GM21367 (cell line): ENCODE results near the gene SYNGR3.

ENCODE experiments used
- ATAC-seq: cut with Tn5 transposase; IDR thresholded peaks from one replicate; pipeline ENCODE4 v1.9.1; 2021; ENCODE audit not compliant: unreplicated experiment

SYNGR3 gene

DNA sequence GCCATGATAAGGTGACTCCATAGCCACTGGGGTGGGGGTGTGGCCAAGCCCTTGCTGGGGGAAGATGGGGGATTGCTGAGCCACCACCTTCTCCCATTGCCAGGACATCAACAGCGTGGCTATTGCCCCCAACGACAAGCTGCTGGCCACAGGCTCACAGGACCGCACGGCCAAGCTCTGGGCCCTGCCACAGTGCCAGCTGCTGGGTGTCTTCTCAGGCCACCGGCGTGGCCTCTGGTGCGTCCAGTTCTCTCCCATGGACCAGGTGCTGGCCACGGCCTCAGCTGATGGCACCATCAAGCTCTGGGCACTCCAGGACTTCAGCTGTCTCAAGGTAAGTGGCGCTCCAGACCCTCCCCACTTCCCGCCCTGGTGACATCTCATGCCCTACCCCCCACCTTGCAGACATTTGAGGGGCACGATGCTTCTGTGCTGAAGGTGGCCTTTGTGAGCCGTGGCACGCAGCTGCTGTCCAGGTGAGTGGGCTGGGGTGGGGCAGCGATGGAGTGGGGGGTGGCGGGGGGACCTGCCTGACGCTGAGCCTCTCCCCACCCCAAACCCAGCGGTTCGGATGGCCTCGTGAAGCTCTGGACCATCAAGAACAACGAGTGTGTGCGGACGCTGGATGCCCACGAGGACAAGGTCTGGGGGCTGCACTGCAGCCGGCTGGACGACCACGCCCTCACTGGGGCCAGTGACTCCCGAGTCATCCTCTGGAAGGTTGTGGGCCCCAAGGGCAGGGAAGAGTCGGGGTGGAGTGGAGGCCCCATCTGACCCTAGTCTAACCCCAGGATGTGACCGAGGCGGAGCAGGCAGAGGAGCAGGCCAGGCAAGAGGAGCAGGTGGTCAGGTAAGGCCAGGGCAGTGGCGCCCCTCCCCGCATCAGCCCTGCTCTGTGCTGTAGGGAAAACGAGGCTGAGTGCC, 12.6 kb upstream of the SYNGR3 start:
- ATAC-seq: no peak

DNA sequence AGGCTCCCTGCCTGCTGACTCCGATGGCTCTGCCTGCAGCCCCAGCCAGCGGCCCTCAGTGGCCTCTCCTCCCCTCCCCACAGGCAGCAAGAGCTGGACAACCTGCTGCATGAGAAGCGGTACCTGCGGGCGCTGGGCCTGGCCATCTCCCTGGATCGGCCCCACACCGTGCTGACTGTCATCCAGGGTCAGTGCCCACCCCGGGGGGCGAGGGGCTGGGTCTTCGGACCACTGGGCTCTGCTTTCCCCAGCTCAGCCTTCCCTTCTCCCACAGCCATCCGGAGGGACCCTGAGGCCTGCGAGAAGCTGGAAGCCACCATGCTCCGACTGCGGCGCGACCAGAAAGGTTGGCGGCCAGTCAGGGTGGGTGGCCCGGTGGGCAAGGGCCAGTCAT, 11.9 kb upstream of the SYNGR3 start:
- ATAC-seq: no peak

DNA sequence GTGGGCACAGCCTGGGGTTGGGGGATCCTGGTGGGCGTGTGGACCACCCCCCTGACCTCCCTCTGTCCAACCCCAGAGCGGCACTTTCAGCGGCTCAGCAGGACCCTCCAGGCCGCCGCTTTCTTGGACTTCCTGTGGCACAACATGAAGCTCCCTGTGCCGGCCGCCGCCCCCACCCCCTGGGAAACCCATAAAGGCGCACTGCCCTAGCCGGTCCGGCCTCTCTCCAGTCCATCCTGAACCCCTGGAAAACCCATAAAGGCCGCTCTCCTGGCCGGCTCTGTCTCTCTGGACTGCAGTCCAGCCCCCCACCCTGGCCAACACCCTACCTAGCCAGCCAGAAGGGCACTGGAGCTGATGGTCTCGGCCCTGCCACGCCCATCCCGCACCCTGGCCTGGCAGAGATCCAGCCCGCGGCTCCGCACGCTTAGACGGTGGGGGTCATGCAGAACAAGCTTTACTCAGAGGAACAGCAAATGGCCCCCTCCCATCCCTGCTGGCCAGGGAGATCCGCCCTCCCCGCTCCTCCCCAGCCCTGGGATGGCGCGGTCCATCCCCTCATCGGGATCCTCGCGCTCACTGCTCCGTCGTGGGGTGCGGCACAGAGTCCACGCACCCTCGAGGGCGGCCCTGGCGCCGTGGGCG, 11.2 kb upstream of the SYNGR3 start:
- ATAC-seq: no peak

DNA sequence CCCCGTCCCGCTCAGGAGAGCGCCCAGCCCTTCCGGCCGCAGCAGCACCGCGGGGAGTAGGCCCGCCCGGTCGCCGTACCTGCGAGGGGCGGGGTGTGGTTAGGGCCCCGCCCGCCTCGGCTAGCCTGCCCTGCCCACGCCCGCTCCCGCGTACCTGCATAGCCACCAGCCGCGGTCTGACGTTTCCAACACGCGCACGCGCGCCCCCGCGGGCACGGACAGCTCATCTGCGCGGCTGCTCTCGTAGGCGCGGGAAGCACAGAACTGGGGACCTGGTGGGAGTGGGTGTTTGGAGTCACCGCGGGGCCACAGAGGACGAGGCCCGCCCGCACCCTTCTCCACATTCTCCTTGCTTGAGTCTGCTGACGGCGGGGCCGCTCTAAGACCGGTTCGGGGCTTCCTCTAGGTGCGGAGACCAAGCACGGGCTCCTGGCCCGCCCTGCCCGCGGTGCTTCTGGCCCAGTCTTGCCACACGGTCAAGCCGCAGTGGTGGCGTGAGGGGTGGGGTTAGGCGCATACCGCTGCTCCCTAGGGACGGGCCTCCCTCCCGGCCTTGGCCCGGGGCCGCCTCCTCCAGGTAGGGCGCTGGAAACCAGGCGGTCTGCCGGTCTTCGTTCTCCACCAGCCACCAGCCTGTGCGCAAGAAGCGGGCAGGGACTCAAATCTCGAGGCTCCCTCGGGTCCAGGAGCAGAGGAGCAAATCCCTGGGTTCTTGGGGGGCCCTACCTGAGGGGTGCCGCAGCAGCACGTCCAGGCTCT, 10.3 kb upstream of the SYNGR3 start:
- no peak for ATAC-seq

DNA sequence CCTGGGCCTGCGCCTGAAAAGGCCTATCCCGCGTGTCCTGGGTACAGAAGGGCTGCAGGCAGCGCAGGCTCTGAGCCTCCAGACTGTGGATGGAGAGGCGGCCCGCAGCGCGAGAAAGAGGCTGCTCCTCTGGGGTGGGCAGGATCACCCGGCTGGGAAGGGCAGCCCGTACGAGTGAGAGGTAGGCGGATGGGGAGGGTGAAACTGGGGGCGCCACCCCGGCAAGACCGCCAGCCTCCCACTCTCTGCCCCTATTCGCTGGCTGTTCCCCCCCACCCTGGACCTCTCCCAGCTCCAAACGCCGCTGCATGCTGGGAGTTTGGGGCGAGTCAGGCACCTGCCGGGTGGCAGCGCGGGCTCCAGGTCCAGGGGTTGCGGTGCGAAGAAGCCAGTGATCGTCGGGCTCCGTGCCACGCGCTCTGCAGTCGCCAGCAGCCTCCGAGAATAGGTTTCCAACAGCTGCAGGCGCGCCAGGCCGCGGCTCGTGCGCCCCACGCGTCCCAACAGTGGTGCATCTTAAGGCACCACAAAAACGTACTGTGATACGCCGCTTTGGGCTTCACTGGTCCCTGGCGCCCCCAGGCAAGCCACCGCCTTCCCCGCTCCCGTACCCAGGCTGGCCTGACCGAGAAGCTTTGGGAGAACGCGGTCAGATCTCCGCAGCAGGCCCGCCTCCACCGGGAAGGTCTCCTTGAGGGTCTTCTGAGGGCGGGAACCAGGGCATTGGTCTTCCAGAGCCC, 9.6 kb upstream of the SYNGR3 start:
- no peak for ATAC-seq

DNA sequence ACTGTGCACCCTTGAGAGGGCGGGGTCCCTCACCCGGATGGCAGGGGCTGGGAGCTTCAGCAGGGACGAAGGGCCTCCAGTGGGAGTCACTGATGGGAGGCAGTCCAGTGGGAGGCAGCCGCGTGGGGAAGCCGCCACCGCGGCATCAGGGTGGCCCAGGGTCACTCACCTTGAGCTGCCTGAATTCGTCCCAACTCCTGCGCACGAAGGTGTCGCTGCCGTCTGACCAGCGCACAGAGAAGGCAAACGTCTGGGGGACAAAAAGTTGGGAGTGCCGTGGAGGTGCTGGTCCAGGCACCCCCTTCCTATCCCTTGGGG, 9.0 kb upstream of the SYNGR3 start:
- no peak for ATAC-seq

DNA sequence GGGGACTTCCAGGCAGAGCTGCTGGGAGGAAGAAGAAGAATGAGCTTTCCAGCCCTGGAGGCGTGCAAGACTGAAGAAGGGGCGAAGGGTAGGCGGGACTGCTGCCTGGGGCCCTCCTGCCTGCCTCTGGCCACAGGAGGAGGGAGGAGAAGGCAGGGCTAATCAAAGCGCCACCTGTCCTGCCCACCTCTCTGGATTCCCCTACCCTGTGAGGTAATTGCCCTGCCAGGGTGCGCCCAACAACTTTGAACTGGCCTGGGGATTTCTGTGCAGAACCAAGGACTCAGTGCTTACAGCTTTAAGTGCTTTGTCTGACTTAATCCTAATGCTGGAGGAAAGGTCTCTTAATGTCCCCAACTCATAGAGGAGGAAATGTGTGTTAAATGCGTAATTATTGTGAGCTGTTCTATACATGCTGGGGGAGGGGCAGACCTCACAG, 8.4 kb upstream of the SYNGR3 start, which contains the start of gene NOXO1:
Gene NOXO1, minus strand, starts transcription at position 72 of the 439 bp plus-strand sequence. CDS start 290 bp downstream, outside the sequence.
- no peak for ATAC-seq

DNA sequence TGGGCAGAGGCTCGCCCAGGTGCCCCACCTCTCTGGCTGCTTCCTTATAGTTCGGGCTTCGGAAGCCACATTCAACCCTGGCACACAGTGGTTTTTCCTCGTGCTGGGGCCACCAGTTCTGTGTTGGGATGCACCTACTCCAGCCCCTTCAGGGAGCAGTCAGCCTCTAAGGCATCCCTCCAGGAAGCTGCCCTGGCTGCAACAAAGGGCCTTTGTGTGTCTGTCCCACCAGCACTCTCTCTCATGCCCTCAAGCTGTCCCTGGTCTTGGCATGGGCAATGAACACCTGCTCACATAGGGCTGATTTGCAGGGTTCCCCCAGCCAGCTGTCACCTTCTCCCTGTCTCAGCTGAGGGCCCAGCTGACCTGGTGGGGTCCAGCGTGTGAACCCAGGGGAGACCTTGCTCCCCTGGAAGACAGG, 7.7 kb upstream of the SYNGR3 start:
- ATAC-seq: no peak

DNA sequence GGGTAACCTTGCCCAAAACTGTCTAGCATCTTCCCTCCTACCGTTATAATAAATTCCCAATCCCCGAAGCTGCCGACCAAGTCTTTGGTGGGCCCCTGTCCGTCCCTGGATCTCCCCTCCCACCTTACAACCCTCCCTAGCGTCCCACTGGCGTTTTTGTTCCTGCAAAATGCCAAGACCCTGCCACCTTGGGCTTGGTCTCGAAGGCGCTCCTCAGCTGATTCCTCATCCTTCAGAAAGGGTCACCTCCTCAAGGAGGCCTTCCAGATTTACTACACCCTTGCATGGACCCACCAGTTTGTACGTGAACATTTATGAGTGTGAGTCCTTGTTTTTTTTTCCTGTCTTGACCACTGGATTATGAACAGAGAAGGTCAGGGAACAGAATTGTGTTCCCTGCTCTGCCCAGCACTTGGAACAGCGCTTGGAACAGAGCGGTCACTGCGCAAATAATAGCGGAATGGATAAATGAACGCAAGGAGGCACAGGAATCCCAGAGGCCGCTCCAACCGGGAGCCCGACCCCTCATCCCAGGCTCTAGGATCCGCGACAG, 6.7 kb upstream of the SYNGR3 start:
- no peak for ATAC-seq

DNA sequence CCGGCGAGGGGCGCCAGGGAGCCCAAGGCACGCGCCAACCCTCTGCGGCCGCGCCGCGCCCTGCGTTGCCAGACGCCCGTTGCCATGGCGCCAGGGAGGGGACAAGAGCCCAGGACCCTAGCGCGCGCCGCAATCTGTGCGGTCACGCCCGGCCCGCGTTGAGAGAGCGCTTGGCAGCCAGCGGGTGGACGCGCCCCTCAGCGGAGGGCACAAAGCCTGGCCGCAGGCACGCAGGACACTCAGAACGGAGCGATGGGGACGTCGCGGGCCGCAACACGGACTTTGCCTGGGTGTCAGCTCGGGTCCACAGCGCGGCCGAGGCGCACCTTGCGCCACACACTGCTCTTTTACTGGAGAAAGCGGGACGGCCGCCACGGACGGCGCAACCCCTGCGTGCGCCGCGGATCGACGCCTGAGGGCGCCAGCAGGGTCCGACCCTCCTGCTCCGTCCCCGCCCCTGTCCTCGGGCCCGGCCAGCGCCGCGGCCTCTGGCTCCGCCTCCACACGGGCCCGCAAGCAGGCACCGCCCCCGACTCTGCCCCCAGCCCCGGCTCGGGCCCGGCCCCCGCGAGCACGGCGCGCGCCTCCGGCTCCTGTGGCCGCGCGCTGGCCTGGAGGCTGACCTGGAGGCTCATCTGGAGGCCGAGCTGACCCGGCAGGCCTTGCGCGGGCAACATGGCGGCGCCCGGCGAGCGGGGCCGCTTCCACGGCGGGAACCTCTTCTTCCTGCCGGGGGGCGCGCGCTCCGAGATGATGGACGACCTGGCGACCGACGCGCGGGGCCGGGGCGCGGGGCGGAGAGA, 6.0 kb upstream of the SYNGR3 start, which contains the start of gene GFER:
Gene GFER, plus strand, starts transcription at position 650 of the 803 bp plus-strand sequence. Its CDS starts 26 bp downstream, at position 676.
- ATAC-seq: peak; percentile 68

DNA sequence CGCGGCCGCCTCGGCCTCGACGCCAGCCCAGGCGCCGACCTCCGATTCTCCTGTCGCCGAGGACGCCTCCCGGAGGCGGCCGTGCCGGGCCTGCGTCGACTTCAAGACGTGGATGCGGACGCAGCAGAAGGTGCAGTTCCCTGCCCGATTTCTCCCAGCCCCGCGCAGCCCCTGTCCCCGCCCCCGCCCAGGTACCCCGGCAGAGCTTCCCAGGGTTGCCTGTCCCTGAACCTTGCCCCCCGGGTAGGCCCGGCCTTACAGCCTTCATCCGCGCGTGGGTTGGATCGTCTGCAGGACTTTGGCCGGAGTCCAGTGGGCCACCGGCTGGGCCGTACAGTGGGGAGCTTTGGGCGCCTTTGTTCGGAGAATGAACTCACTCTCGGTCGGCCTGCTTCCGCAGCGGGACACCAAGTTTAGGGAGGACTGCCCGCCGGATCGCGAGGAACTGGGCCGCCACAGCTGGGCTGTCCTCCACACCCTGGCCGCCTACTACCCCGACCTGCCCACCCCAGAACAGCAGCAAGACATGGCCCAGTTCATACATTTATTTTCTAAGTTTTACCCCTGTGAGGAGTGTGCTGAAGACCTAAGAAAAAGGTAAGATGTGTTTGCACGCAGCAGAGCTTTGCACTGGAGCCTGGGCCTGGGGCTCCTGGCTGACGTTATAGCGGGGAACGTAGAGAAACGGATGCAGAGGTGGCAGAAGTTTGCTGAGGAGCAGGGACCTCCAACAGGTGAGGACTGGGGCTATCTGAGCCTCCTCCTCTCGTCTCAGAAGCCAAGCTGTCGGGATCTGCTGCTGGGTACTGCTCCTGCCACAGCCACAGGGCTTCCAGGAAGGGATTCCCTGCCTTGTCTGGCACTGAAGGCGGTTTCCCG, 5.2 kb upstream of the SYNGR3 start:
- ATAC-seq: no peak

DNA sequence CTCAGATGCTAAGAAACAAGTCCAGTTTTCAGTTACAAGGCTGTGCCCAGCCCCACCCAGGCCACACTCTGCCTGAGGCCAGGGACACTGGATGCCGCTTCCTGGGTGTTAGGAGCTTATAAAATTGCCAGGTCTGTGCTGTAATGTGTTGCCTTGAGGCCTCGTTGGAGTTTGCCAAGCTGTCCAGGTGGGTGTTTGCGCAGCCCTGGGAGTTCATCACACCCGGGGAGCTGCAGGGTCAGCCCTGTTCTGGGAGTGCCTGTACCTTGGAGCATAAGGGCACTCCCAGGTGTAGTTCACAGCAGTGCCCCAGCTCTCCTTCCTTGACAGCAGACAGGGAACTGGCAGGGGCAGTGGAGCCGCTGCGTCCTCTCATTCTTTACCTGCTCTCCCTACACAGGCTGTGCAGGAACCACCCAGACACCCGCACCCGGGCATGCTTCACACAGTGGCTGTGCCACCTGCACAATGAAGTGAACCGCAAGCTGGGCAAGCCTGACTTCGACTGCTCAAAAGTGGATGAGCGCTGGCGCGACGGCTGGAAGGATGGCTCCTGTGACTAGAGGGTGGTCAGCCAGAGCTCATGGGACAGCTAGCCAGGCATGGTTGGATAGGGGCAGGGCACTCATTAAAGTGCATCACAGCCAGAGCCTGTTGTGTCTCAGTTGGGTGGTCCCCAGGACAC, 4.2 kb upstream of the SYNGR3 start:
- ATAC-seq: no peak

DNA sequence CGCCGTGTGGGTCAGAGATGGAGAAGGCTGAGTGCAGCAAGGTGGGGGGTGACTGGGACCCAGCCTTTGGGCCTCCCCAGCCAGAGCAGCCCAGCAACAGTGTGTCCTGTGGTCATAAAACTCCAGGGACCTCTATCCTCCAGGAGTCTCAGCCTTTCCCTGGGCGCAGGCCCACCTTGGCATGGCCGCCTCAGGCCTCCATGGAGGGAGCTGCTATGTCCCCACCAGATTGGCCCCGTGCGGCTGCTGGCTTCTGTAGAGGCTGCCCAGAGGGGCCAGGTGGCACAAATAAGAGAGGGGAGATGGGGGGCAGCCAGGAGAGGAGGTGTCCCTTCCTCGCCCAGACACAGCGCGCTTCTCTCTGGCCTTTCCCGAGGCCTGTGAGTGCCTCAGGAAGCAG, 2.6 kb upstream of the SYNGR3 start:
- ATAC-seq: no peak

DNA sequence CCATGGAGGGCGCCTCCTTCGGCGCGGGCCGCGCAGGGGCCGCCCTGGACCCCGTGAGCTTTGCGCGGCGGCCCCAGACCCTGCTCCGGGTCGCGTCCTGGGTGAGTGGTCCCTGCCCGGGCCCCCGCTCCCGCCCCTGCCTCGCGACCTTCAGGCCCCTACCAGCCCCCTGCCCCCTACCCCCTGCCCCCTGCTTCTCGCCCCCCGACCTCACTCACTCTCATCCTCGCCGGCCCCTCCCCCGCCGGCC, 256 bp downstream of the SYNGR3 start:
- no peak for ATAC-seq

DNA sequence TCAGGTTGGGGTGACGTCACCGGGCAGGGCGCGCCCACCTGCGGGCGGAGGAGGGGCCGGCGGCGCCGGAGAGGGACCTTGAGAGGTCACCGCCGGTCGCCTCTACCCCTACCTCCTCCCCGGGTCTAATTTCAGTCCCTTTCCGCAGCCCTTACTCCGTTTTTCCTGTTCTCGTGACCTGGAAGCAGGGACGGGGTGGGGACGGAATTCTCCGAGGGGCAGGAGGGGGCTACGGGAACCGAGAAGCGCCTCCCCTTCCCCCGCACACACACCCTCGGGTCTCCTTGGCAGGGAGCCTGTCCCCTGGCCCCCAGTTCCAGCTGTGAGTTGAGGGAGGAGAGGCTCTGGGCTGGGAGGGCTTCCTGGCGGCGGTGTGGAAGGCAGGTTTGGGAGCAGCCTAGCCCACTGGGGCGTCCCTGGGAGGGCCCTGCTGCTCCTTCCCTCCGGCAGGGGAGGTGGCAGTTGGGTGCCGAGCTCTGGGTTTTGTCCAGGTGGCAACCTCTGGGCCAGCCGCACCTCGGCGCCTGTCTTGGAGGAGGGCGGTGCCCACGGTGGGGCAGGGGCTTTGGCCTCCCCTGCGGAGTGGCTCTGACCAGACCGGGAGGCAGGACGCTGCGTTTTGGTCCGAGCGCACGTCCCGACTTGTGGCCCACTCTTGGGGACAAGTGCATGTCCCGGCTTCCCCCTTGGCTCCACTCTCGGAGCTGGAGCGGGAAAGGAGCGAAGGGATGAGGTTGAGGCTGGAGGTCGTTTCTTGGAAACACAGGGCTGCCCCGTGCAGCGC, 773 bp downstream of the SYNGR3 start:
- no peak for ATAC-seq

DNA sequence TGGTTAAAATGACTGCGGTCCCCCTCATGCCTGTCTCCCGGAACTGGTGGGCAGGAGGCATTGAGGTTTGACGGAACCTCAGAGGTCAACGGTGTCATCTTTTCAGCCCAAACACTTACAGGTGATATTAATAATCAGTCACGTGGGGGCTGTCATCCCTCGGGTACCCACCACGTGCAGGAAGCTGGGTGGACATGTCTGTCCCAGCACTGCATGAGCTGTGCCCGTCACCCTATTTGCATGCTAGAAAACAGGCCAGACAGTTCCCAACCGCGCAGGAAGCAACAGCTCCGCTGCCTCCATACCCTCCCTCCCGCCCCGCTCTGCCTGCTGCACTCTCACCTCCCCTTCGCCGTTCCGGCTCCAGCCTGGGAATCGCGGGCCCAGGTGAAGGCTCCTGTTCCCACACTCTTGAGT, 1.4 kb downstream of the SYNGR3 start:
- peak; percentile 27 for ATAC-seq

DNA sequence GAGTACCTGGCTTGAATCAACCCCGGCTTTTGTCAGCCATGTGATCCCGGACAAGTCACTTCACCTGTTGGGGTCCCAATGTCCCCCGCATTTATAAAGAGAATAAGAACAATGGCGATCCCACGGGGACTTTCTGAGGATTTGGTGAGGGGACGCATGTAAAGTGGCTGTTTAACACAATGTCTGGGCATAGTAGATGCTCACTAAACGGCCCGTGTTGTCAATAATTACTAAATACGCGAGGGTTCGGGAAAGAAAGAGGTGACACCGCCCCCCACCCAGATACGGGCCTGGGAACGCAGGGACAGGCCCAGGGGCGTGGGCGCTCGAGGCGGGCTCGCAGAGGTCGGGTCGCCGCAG, 1.8 kb downstream of the SYNGR3 start:
- ATAC-seq: no peak
